Breast epithelium (tissue), 4 donors: ENCODE results near the gene ITLN1. TPM values are rescaled to one million over a fixed set of nuclear protein-coding genes. Genes with fewer than 3 reads are reported as not detected.
"Not testable (repeated sequence)": the region's sequence is repeated elsewhere in the genome, so short reads cannot be mapped to it uniquely, and the experiment has no call there.

Experiments
- DNase-seq, 2 donors: peaks; one replicate each; pipeline ENCODE4 v3.0.0-alpha.2; 2019; ENCODE audit warnings: low spot score in 2 of 2
- H3K27ac ChIP-seq, 2 donors: fragments of 200-600 bp; sonication (generic) in 1 of 2; one replicate each; pipeline ENCODE4 v1.5.1; 2016 to 2019; ENCODE audit warnings: mild to moderate bottlenecking in 1 of 2
- H3K27me3 ChIP-seq, 2 donors: fragments of 200-600 bp; sonication (generic) in 1 of 2; one replicate each; pipeline versions ENCODE4 v1.5.1 to v1.6.0; 2017 to 2019; ENCODE audit warnings: control low read depth in 1 of 2, mild to moderate bottlenecking in 1 of 2
- H3K36me3 ChIP-seq: fragments of 200-600 bp; one replicate; pipeline ENCODE4 v1.5.1; 2019
- H3K4me1 ChIP-seq, 2 donors: fragments of 200-600 bp; sonication (generic); one replicate each; pipeline ENCODE4 v1.5.1; 2016 to 2019; ENCODE audit warnings: control low read depth in 1 of 2
- H3K4me3 ChIP-seq, 3 donors: fragments of 200-600 bp; sonication (generic); 1 replicate in 2 of 3; 2 replicates in 1 of 3; pipeline ENCODE4 v1.5.1; 2016 to 2019; ENCODE audit warnings: mild to moderate bottlenecking in 3 of 3, moderate library complexity in 2 of 3
- H3K9me3 ChIP-seq, 2 donors: fragments of 200-600 bp; sonication (generic) in 1 of 2; one replicate each; pipeline ENCODE4 v1.5.1; 2016 to 2019; ENCODE audit warnings: control low read depth in 1 of 2
- POLR2A ChIP-seq: fragments of 450-650 bp; IDR thresholded peaks from one replicate; pipeline ENCODE4 v1.6.1; 2016; ENCODE audit warnings: antibody characterized with exemption, mild to moderate bottlenecking, moderate library complexity
- POLR2AphosphoS5 ChIP-seq, 3 donors: sonication (generic); formaldehyde crosslinking; IDR thresholded peaks; one replicate each; pipeline ENCODE4 v1.6.1; 2017; ENCODE audit warnings: antibody characterized with exemption in 3 of 3
- intact Hi-C: fragments of 100-400 bp; cut with DNase I; formaldehyde crosslinking; loops from one replicate; pipeline ENCODE4 v1.15.1; 2023; ENCODE audit warnings: low total_unique reads
- total RNA-seq, 3 donors: library from RNA; depleted of rRNA; stranded (reverse); fragments of >200 nt; gene quantifications; one replicate each; pipeline ENCODE4 v1.1.0, GENCODE V29; 2016
- TF ChIP-seq, protein P1 (sequence below), 3 donors: fragments of 450-650 bp; IDR thresholded peaks; one replicate each; pipeline ENCODE4 v1.5.1; 2016 to 2017; ENCODE audit warnings: antibody characterized with exemption in 3 of 3, mild to moderate bottlenecking in 3 of 3, moderate library complexity in 3 of 3

Gene ITLN1
- total RNA-seq, 3 donors from 2014 or later, result 0.96 to 938 (median 2.0) TPM

DNA sequence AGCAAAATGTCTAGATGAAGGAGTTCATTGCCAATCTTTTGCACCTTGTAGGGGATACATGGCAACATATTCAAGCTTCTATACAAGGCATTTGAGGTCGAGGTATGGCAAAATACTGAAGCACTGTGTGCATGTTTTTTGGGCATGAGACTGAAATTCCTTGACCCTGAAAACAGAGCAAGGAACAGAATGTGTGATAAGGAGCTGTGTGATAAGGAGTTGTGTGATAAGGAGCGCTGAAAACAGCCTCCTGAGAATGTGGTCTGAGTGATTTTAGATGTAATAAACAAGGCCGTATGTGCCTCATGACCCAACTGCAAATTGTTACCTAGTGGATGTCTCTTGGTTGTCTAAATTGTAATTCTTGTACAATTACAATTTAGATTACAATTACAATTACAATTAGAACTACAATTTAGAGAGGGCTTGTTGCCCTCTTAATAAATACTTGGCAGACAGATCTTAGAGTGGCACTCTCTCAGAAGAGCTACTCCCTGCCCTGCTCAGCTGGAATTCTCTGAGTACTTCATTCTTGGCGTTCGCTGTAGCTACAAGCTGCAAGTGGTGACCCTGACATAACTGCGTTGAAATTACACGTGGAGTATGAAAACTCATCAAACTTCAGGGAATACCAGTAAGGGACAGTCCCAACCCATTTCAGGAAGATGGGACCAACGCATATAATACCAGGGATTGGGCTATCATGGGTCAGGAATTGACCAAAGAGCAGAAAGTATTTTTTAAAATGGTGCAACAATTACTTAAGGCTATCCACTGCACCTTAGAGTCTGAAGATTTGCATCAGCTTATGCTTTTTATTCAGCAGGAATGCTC lies 20.0 kb upstream of the ITLN1 start:
- intact Hi-C loops, result no loop called here
- Histone ChIP-seq H3K4me1 (no peaks in the 10 kb centered on the region), H3K27ac (no peak overlapping the region), H3K27me3 (no peaks in the 10 kb centered on the region), H3K9me3 (no peaks in the 10 kb centered on the region), H3K4me3 (no peak overlapping the region), H3K36me3 (no peaks in the 10 kb centered on the region)
- no peak for DNase-seq
- TF ChIP-seq POLR2AphosphoS5 (IDR thresholded peaks at IDR 0.05), result no peak
- TF ChIP-seq POLR2A, result no peak
- TF ChIP-seq, protein P1, sequence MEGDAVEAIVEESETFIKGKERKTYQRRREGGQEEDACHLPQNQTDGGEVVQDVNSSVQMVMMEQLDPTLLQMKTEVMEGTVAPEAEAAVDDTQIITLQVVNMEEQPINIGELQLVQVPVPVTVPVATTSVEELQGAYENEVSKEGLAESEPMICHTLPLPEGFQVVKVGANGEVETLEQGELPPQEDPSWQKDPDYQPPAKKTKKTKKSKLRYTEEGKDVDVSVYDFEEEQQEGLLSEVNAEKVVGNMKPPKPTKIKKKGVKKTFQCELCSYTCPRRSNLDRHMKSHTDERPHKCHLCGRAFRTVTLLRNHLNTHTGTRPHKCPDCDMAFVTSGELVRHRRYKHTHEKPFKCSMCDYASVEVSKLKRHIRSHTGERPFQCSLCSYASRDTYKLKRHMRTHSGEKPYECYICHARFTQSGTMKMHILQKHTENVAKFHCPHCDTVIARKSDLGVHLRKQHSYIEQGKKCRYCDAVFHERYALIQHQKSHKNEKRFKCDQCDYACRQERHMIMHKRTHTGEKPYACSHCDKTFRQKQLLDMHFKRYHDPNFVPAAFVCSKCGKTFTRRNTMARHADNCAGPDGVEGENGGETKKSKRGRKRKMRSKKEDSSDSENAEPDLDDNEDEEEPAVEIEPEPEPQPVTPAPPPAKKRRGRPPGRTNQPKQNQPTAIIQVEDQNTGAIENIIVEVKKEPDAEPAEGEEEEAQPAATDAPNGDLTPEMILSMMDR (IDR thresholded peaks at IDR 0.05), result no peak

DNA sequence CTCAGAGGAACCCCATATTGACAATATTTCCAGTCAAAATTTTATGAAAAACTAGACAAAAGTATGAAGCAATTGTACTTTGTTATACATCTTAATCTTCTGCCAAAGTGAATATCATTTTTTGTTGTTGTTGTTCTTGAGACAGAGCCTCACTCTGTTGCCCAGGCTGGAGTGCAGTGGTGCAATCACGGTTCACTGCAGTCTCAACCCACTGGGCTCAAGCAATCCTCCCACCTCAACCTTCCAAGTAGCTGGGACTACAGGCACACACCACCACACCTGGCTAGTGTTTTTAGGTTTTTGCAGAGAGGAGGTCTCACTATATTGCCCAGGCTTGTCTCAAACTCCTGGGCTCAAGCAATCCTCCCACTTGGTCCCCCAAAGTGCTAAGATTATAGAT lies 17.3 kb upstream of the ITLN1 start:
- H3K4me3 ChIP-seq, H3K27ac ChIP-seq, DNase-seq, H3K4me1 ChIP-seq, H3K36me3 ChIP-seq, intact Hi-C loops, H3K27me3 ChIP-seq, H3K9me3 ChIP-seq: not testable (repeated sequence)

DNA sequence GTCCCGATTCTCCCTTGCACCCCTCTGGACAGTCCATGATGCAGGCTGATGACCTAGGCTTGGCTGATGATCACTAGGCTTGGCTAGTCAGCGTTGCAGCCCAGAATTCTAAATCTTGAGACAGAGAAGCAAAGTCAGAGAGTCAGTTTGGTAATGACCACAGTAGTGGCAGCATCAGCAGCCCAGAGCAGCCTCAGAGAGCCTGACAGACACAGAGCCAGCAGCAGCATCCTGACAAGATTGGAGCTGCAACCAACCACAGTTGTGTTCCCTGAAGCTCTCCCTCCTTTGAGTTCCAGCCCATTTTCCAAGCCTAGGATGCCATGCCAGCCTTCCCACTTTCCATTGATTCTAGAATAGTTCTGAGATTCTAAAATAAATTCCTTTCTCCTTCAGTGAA lies 16.8 kb upstream of the ITLN1 start:
- no peak overlapping the region for H3K27ac ChIP-seq
- TF ChIP-seq, protein P1 (IDR thresholded peaks at IDR 0.05), result no peak
- no peak for TF ChIP-seq POLR2A
- no peak for TF ChIP-seq POLR2AphosphoS5 (IDR thresholded peaks at IDR 0.05)
- no peaks in the 10 kb centered on the region for H3K9me3 ChIP-seq
- H3K36me3 ChIP-seq, result no peaks in the 10 kb centered on the region
- no peak overlapping the region for H3K4me3 ChIP-seq
- no peaks in the 10 kb centered on the region for H3K27me3 ChIP-seq
- DNase-seq, result no peak
- no peaks in the 10 kb centered on the region for H3K4me1 ChIP-seq
- intact Hi-C loops, result no loop called here

DNA sequence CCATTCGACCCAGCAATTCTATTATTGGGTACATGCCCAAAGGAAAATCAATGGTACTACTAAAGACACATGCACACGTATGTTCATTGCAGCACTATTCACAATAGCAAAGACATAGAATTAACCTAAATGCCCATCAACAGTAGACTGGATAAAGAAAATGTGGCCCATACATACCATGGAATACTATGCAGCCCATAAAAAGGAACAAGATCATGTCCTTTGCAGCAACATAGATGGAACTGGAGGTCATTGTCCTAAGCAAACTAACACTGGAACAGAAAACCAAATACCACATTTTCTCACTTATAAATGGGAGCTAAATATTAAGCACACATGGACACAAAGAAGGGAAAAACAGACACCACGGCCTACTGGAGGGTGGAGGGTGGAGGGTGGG lies 15.7 kb upstream of the ITLN1 start:
- H3K27me3 ChIP-seq, DNase-seq, H3K4me1 ChIP-seq, H3K9me3 ChIP-seq, intact Hi-C loops, H3K27ac ChIP-seq, H3K4me3 ChIP-seq, H3K36me3 ChIP-seq: not testable (repeated sequence)

DNA sequence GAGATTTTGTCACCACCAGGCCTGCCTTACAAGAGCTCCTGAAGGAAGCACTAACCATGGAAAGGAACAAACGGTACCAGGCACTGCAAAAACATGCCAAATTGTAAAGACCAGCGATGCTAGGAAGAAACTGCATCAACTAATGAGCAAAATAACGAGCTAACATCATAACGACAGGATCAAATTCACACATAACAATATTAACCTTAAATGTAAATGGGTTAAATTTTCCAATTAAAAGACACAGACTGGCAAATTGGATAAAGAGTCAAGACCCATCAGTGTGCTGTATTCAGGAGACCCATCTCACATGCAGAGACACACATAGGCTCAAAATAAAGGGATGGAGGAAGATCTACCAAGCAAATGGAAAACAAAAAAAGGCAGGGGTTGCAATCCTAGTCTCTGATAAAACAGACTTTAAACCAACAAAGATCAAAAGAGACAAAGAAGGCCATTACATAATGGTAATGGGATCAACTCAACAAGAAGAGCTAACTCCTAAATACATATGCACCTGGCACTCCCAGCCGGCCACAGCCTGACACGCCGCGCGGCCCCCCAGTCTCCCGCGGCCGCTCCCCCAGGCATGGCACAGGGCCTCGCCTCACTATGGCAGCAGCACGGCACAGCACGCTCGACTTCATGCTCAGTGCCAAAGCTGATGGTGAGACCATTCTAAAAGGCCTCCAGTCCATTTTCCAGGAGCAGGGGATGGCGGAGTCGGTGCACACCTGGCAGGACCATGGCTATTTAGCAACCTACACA lies 9.6 kb upstream of the ITLN1 start:
- H3K27me3 ChIP-seq, H3K36me3 ChIP-seq, intact Hi-C loops, H3K4me1 ChIP-seq, DNase-seq, H3K4me3 ChIP-seq, H3K27ac ChIP-seq: not testable (repeated sequence)
- H3K9me3 ChIP-seq, result peaks cover 0 to 11% of the 10 kb centered on the region in 2 donors

DNA sequence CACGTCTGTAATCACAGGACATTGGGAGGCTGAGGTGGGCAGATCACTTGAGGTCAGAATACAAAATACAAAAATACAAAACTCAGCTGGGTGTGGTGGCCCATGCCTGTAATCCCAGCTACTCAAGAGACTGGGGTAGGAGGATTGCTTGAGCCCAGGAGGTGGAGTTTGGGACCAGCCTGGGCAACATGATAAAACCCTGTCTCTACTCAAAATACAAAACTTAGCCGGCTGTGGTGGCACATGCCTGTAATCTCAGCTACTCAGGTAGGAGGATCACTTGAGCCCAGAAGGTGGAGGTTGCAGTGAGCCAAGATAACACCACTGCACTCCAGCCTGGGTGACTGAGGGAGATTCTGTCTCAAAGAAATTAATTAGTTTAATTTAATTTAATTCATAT lies 6.5 kb upstream of the ITLN1 start:
- Histone ChIP-seq H3K27me3 (no peaks in the 10 kb centered on the region), H3K4me3 (no peak overlapping the region), H3K27ac (no peak overlapping the region), H3K4me1 (no peaks in the 10 kb centered on the region), H3K9me3 (peaks cover 0 to 11% of the 10 kb centered on the region in 2 donors), H3K36me3 (no peaks in the 10 kb centered on the region)
- intact Hi-C loops, result no loop called here
- DNase-seq, result no peak
- TF ChIP-seq, protein P1 (IDR thresholded peaks at IDR 0.05), result no peak
- TF ChIP-seq POLR2A (no peak), POLR2AphosphoS5 (IDR thresholded peaks at IDR 0.05) (no peak)
